Sigmoid colon (tissue), 7 donors: ENCODE data around the gene PGRMC2. TPM values are rescaled to one million over a fixed set of nuclear protein-coding genes. Genes with fewer than 3 reads are reported as not detected.

ENCODE experiments used
- DNase-seq: peaks from one replicate; pipeline ENCODE4 v3.0.0-alpha.2; 2019
- H3K27ac ChIP-seq, 4 donors: fragments of 200-600 bp; sonication (generic); one replicate each; pipeline ENCODE4 v1.5.1; 2016 to 2019; ENCODE audit warnings: mild to moderate bottlenecking in 1 of 4
- H3K27me3 ChIP-seq, 3 donors: fragments of 200-600 bp; sonication (generic); one replicate each; pipeline ENCODE4 v1.5.1; 2019; ENCODE audit warnings: mild to moderate bottlenecking in 1 of 3
- H3K36me3 ChIP-seq, 4 donors: fragments of 200-600 bp; sonication (generic); one replicate each; pipeline ENCODE4 v1.5.1; 2016 to 2019
- H3K4me1 ChIP-seq, 4 donors: fragments of 200-600 bp; sonication (generic); one replicate each; pipeline ENCODE4 v1.5.1; 2017 to 2019
- H3K4me3 ChIP-seq, 4 donors: fragments of 200-600 bp; sonication (generic); one replicate each; pipeline ENCODE4 v1.5.1; 2017 to 2019; ENCODE audit warnings: mild to moderate bottlenecking in 2 of 4, moderate library complexity in 1 of 4
- H3K9me3 ChIP-seq, 4 donors: fragments of 200-600 bp in 3 of 4; sonication (generic) in 3 of 4; one replicate each; pipeline versions ENCODE4 v1.5.1 to v1.6.1; 2013 to 2019
- CTCF ChIP-seq, 4 experiments: fragments of 450-650 bp in 3 of 4; fragments of 200-600 bp in 1 of 4; IDR thresholded peaks; one replicate each; pipeline ENCODE4 v1.5.1; 2016 to 2019; ENCODE audit warnings: antibody characterized with exemption in 4 of 4, mild to moderate bottlenecking in 3 of 4, moderate library complexity in 2 of 4
- EP300 ChIP-seq, 4 donors: sonication (generic); formaldehyde crosslinking; IDR thresholded peaks; one replicate each; pipeline ENCODE4 v1.6.1; 2017; ENCODE audit warnings: antibody characterized with exemption in 4 of 4
- POLR2A ChIP-seq, 2 donors: fragments of 450-650 bp; IDR thresholded peaks; one replicate each; pipeline ENCODE4 v1.6.1; 2016; ENCODE audit warnings: antibody characterized with exemption in 2 of 2, mild to moderate bottlenecking in 2 of 2, moderate library complexity in 2 of 2
- POLR2AphosphoS5 ChIP-seq, 4 donors: sonication (generic); formaldehyde crosslinking; IDR thresholded peaks; one replicate each; pipeline ENCODE4 v1.6.1; 2017; ENCODE audit warnings: antibody characterized with exemption in 4 of 4
- WGBS, 2 donors: extraction: QIAGEN DNeasy Blood & Tissue Kit; methylation state at CpG; one replicate each; pipeline ENCODE4 v1.1.7; 2013; 5-methylcytosine and 5-hydroxymethylcytosine counted together
- intact Hi-C: fragments of 100-400 bp; cut with DNase I; formaldehyde crosslinking; loops from one replicate; pipeline ENCODE4 v1.15.1; 2023
- polyA plus RNA-seq, 3 donors: library from polyadenylated mRNA; stranded (reverse); fragments of 200-250 nt; gene quantifications; one replicate each; pipeline ENCODE4 v1.2.3, GENCODE V29; 2013
- total RNA-seq, 4 donors: library from RNA; depleted of rRNA; stranded (reverse); fragments of >200 nt; gene quantifications; one replicate each; pipeline ENCODE4 v1.1.0, GENCODE V29; 2016
- donor health status: healthy with polysubstance abuse.
- donor health status: Bipolar disorder and iron deficiency.
- donor health status: healthy.

PGRMC2 gene
- total and polyA plus RNA-seq, 7 donors = 22.4 to 61.7 (median 38.8) TPM

GRCh38 chr4:128310266-128310697, 22.7 kb upstream of the PGRMC2 start:
- H3K27ac ChIP-seq = no peak overlapping the region
- H3K9me3 ChIP-seq = no peaks in the 10 kb centered on the region
- DNase-seq = no peak
- no peaks in the 10 kb centered on the region for H3K4me1 ChIP-seq
- WGBS, 2 donors = 14 to 61% methylated on average over 6 of the region's 6 CpGs
- intact Hi-C loops = no loop called here
- no peak for TF ChIP-seq EP300 (IDR thresholded peaks at IDR 0.05)
- no peak for TF ChIP-seq POLR2AphosphoS5 (IDR thresholded peaks at IDR 0.05)
- no peak for TF ChIP-seq CTCF (IDR thresholded peaks at IDR 0.05)
- TF ChIP-seq POLR2A (IDR thresholded peaks at IDR 0.05) = no peak
- no peaks in the 10 kb centered on the region for H3K27me3 ChIP-seq
- H3K36me3 ChIP-seq = no peaks in the 10 kb centered on the region
- H3K4me3 ChIP-seq = no peak overlapping the region

- TF ChIP-seq EP300 (IDR thresholded peaks at IDR 0.05) (no peak), POLR2AphosphoS5 (IDR thresholded peaks at IDR 0.05) (no peak), POLR2A (IDR thresholded peaks at IDR 0.05) (no peak), CTCF (IDR thresholded peaks at IDR 0.05) (no peak)
- no peaks in the 10 kb centered on the region for H3K4me1 ChIP-seq
- no peaks in the 10 kb centered on the region for H3K9me3 ChIP-seq
- H3K27me3 ChIP-seq = no peaks in the 10 kb centered on the region
- no peak for DNase-seq
- intact Hi-C loops = no loop called here
- H3K27ac ChIP-seq = no peak overlapping the region
- H3K36me3 ChIP-seq = no peaks in the 10 kb centered on the region
- no peak overlapping the region for H3K4me3 ChIP-seq
Measured at GRCh38 chr4:128309585-128309984, 22.0 kb upstream of the PGRMC2 start.

GRCh38 chr4:128308986-128309385, 21.4 kb upstream of the PGRMC2 start:
- 14 to 58% methylated on average over 2 of the region's 2 CpGs for WGBS, 2 donors
- intact Hi-C loops = no loop called here
- no peak for TF ChIP-seq POLR2A (IDR thresholded peaks at IDR 0.05)
- TF ChIP-seq POLR2AphosphoS5 (IDR thresholded peaks at IDR 0.05) = no peak
- no peak for TF ChIP-seq CTCF (IDR thresholded peaks at IDR 0.05)
- no peak for TF ChIP-seq EP300 (IDR thresholded peaks at IDR 0.05)

GRCh38 chr4:128307123-128307571, 19.5 kb upstream of the PGRMC2 start:
- no peak overlapping the region for H3K27ac ChIP-seq
- DNase-seq = no peak
- TF ChIP-seq CTCF (IDR thresholded peaks at IDR 0.05) (no peak), POLR2A (IDR thresholded peaks at IDR 0.05) (no peak), EP300 (IDR thresholded peaks at IDR 0.05) (no peak), POLR2AphosphoS5 (IDR thresholded peaks at IDR 0.05) (no peak)
- H3K36me3 ChIP-seq = no peaks in the 10 kb centered on the region
- H3K27me3 ChIP-seq = no peaks in the 10 kb centered on the region
- 51 to 63% methylated on average over 1 of the region's 1 CpG for WGBS, 2 donors
- H3K4me3 ChIP-seq = no peak overlapping the region
- no peaks in the 10 kb centered on the region for H3K4me1 ChIP-seq
- intact Hi-C loops = no loop called here
- no peaks in the 10 kb centered on the region for H3K9me3 ChIP-seq

More at GRCh38 chr4:128308986-128309385, 21.4 kb upstream of the PGRMC2 start:
- Histone ChIP-seq H3K4me3 (no peak overlapping the region), H3K36me3 (no peaks in the 10 kb centered on the region), H3K9me3 (no peaks in the 10 kb centered on the region), H3K27me3 (no peaks in the 10 kb centered on the region), H3K27ac (no peak overlapping the region), H3K4me1 (no peaks in the 10 kb centered on the region)
- DNase-seq = no peak

- H3K9me3 ChIP-seq = no peaks in the 10 kb centered on the region
- no peaks in the 10 kb centered on the region for H3K4me1 ChIP-seq
- DNase-seq = no peak
- no peak overlapping the region for H3K27ac ChIP-seq
- 87 to 91% methylated on average over 2 of the region's 2 CpGs for WGBS, 2 donors
- intact Hi-C loops = no loop called here
- H3K4me3 ChIP-seq = no peak overlapping the region
- no peaks in the 10 kb centered on the region for H3K36me3 ChIP-seq
- no peak for TF ChIP-seq POLR2AphosphoS5 (IDR thresholded peaks at IDR 0.05)
- no peak for TF ChIP-seq CTCF (IDR thresholded peaks at IDR 0.05)
- no peak for TF ChIP-seq POLR2A (IDR thresholded peaks at IDR 0.05)
- no peak for TF ChIP-seq EP300 (IDR thresholded peaks at IDR 0.05)
- H3K27me3 ChIP-seq = no peaks in the 10 kb centered on the region
Measured at GRCh38 chr4:128305942-128306341, 18.3 kb upstream of the PGRMC2 start.
